ENCODE results near the gene SPINK1.
A peak's percentile ranks its signal among the peaks of the same experiment; 100 is the strongest.
"Not testable (repeated sequence)": the region's sequence is repeated elsewhere in the genome, so short reads cannot be mapped to it uniquely, and the experiment has no call there.

SPINK1 gene, protein sequence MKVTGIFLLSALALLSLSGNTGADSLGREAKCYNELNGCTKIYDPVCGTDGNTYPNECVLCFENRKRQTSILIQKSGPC

GRCh38 chr5:147831465-147831864 lies at the start of gene SPINK1:
Gene SPINK1 (minus strand): TSS chr5:147831671. CDS start chr5:147831577, 94 bp downstream.
- DNase-seq (ENCODE audit: low read depth): no peak

DNA sequence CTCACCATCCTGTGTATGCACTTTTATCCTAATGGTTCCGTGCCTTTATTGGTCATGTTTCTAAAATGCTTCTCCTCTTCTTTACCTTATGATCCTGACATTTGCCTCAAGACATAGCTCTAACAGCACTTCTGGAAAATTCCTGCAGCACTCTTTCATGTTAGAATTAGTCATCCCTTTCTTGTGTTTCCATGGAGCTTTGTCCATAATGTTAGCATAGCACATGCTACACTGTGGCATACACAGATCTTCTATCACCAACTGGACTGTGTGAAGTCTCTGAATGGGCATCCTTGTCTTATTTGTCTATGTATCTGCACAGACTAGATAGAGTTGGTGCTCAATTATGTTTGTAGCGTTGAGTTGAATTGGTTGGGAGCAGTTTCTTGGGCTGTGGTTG lies 49.0 kb upstream of the SPINK1 start:
- no peak for DNase-seq (ENCODE audit: low read depth)

DNA sequence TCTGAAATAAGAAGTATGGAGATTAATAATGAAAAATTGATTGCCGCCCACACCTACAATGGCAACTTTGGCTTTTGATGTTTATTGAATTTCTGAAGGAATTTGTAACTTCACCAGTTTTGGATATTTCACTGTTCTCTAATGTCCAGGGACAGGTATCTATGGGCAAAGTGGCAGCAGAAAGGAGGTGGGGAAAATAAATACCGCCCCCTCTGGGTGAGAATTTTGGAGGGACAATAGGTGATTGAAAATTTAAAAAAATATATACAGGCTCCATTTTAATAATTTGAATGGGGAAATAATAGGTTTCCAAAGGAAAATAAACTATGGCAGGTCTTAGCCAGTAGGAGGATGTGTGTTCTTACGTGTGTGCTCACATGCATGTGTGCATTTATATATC lies 48.3 kb upstream of the SPINK1 start:
- DNase-seq (ENCODE audit: low read depth): no peak

GRCh38 chr5:147878066-147878759 lies 46.7 kb upstream of the SPINK1 start, which contains the start of gene SCGB3A2:
Gene SCGB3A2 (plus strand): TSS chr5:147878711. CDS start chr5:147878804, 93 bp downstream.
- DNase-seq (ENCODE audit: low read depth): no peak

- DNase-seq (ENCODE audit: low read depth): no peak
Measured at GRCh38 chr5:147876626-147877025, 45.2 kb upstream of the SPINK1 start.

GRCh38 chr5:147876141-147876540 lies 44.7 kb upstream of the SPINK1 start:
- DNase-seq (ENCODE audit: low read depth): no peak

DNA sequence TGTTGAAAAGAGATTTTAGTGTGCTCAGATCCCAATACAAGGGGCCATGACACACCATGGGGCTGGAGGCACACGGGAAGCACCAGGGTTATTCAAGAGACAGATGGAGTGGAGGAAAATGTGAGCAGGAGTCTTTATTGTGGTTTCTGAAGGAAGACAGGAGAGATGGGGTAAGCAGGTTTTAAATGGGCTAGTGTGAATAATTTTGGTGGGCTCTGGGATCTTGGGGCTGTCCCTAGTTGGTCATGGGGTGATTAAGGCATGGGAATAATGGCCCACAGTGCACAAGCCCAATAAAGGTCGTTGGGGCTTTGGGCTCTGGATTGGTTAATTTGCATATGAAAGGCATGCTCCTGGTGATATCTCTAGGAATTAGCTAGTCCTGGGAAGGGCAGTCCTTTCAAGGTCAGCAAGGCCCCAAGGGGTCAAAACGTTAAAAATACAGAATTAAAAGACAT lies 43.5 kb upstream of the SPINK1 start:
- no peak for DNase-seq (ENCODE audit: low read depth)

- DNase-seq (ENCODE audit: low read depth): not testable (repeated sequence)
Measured at GRCh38 chr5:147874118-147874875, 42.8 kb upstream of the SPINK1 start.

DNA sequence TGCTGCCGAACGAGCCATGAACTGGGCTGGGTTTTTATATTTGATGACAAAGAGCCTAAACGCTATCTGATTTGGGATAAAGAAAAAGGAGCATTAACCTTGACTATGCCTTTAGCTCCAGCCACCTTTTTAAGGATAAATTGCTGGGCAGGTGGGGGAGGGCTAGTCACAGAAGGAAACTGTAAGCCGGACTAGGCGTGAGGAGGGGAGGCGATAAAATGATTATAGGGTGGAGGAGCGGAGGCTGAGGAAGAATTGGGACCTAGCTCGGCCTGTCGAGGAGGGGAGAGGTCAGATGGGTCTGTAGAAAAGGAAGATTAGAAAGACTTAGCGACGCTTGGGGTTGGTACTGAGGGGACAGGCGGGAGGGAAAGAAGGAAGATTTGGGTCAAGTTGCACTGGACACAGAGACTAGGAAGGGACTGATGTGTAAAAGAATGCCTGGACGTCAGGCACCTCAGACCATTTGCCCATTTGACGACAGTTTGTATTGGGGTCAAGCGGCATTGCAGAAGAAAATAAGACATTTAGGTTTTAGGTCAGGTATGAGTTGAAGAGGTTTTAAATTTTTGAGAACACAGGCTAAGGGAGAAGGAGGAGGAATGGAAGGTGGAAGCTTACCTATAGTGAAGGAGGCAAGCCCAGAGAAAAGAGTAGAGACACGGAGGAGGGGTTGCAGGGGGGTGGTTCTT lies 41.4 kb upstream of the SPINK1 start:
- DNase-seq (ENCODE audit: low read depth): not testable (repeated sequence)

GRCh38 chr5:147871980-147872549 lies 40.6 kb upstream of the SPINK1 start:
- DNase-seq (ENCODE audit: low read depth): not testable (repeated sequence)

- DNase-seq (ENCODE audit: low read depth): not testable (repeated sequence)
Measured at GRCh38 chr5:147869892-147870291, 38.4 kb upstream of the SPINK1 start.

DNA sequence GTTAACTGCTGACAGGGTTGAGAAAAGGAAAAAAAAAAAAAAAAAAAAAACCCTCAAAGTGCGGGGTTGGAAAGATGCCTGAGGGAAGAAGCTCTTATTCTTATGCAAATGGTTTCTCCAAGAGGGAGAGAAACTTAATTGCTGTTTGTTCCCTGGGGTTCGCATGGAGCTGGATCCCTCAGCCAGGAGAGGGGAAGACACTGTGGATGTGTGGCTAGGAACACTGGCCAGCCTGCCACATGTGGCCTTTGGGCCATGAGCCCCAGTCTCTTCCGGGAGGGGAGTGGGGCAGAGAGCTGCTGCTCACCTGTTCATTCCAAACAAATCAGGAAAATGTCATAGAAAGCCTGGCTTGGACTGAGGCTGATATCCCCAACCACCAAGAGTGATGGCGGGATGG lies 37.6 kb upstream of the SPINK1 start:
- DNase-seq (ENCODE audit: low read depth): no peak

DNA sequence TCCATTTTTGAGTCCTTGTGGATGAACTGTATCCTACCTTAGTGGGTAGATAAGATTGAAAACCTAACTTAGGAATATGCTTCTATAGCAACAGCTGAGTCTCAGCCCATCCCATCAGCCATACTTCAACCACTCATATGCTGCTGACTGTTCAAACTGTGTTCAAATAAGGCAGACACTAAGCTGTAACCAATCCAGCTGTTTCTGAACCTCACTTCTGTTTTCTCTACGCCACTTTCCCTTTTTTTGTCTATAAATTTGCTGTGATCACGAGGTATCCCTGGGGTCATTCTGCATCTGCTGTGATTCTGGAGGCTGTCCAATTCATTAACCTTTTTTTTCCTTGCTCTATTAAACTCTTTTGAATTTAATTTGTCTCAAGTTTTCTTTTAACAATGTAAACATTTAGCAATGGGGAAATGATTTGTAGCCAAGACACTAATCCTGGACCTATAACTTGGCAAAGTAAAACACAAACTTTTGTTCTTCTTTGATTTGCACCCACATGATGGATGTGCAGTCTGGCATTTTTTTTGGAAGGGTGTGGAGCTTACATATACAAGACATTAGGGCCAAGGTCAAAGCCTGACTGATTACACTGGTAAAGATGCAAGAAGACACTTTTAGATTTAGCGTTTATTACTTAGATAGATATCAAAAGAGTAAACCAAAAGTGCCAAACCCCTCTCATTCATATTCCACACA lies 32.1 kb upstream of the SPINK1 start:
- no peak for DNase-seq (ENCODE audit: low read depth)

DNA sequence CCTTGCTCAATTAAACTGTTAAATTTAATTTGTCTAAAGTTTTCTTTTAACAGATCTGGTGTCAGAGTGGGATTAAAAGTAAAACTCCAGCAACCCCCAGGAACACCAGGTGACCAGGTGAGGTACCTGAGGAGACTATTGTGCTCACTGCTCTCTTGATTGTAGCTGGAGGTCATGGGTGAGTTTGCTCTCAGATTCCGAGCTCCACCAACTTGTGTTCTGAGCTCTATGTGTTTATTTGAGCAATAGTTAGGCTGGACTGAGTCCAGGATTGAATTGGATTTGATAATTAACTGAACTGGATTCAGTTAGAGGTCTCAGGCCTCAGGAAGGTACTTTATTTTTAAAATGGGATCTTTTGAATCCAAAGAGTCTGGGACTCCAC lies 29.2 kb upstream of the SPINK1 start:
- DNase-seq (ENCODE audit: low read depth): no peak

GRCh38 chr5:147859962-147860640 lies 28.6 kb upstream of the SPINK1 start:
- no peak for DNase-seq (ENCODE audit: low read depth)

DNA sequence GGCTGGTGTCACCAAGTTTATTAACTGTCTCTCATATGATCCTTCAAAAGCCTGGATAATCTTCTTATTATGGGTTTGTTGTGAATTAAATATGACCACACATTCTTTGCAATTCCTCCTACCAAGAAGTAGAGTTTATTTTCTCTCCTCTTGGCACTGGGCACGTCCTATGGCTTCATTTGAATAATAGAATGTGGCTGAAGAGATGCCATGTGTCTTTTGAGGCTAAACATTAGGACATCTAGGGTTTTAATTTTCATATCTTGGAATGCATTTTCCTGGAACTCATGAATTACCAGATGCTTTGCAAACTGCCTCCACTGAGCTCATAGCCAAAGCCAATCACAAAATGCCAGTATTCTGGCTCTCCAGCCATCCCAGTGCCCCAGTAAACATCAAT lies 27.1 kb upstream of the SPINK1 start:
- DNase-seq (ENCODE audit: low read depth): no peak

- DNase-seq (ENCODE audit: low read depth): peak; percentile 31
Measured at GRCh38 chr5:147857302-147858129, 26.0 kb upstream of the SPINK1 start.

DNA sequence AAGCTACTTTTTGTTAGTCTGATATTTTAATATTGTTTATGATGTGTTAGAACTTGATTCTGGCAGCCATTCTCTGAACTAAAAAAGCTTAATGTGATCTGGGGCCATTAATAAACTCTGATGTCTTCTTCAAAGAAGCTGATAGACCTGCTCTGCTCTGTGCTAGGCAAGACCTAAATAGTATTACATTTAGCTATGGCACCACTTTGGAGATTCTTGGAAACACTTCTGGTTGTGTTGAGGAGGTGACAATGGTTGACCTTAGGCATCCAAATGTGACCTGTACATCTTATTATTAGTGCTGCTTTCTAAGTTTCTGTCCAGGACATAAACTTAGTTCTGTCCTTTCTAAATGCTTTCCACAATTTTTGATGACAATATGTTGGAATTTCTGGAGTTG lies 25.3 kb upstream of the SPINK1 start:
- DNase-seq (ENCODE audit: low read depth): no peak

DNA sequence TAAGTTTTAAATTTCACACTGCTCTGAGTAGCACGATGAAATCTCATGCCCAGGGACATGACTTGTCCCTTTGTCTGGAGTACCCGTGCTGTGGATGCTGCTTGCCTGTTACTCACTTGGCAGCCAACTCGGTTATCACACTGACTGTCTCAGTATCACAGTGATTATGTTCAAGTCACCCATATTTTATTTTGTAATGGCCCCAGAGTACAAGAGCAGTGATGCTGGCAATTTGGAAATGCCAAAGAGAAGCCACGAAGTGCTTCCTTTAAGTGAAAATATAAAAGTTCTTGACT lies 24.3 kb upstream of the SPINK1 start:
- DNase-seq (ENCODE audit: low read depth): no peak

Measured in non-pigmented ciliary epithelial cell (primary cell).